PC-9 (cell line): ENCODE data around the gene COL21A1. TPM values are rescaled to one million over a fixed set of nuclear protein-coding genes. Genes with fewer than 3 reads are reported as not detected.

Source experiments
- BruUV-seq: library from RNA; stranded (reverse); fragments of 400-500 nt; replicated peaks from 2 replicates; lab custom pipeline; 2021; lab: Mats Ljungman, UMichigan
- CTCF ChIA-PET: fragments of 300-600 bp; sonication (Branson Sonifier 250); formaldehyde crosslinking; loops from one replicate; lab custom pipeline; 2022; ENCODE audit warnings: antibody characterized with exemption; lab: Charles Lee
- POLR2A ChIA-PET: fragments of 300-600 bp; sonication (Branson Sonifier 250); formaldehyde crosslinking; loops from one replicate; lab custom pipeline; 2022; ENCODE audit warnings: antibody characterized with exemption; ENCODE audit not compliant: unreplicated experiment; lab: Charles Lee
- DNase-seq, 2 experiments: peaks; one replicate each; pipeline versions ENCODE4 v3.0.0 to v3.0.0-alpha.2; 2015 to 2022; ENCODE audit warnings: mixed read lengths in 1 of 2
- H2AFZ ChIP-seq: fragments of 200-600 bp; sonication (generic); 2 replicates; pipeline ENCODE4 v1.8.1; 2017; ENCODE audit warnings: antibody characterized with exemption
- H3F3A ChIP-seq: fragments of 200-600 bp; sonication (generic); 2 replicates; pipeline ENCODE4 v1.8.1; 2017; ENCODE audit warnings: antibody characterized with exemption, mild to moderate bottlenecking, low read depth; ENCODE audit not compliant: insufficient read depth
- H3K27ac ChIP-seq: fragments of 200-600 bp; sonication (generic); 2 replicates; pipeline ENCODE4 v1.6.1; 2016; ENCODE audit warnings: mixed run types
- H3K27me3 ChIP-seq: fragments of 200-600 bp; sonication (generic); 2 replicates; pipeline ENCODE4 v1.6.1; 2016; ENCODE audit warnings: low read depth, mixed run types; ENCODE audit not compliant: insufficient read depth
- H3K36me3 ChIP-seq: fragments of 200-600 bp; sonication (generic); 2 replicates; pipeline ENCODE4 v1.6.1; 2016; ENCODE audit warnings: low read depth, mixed run types
- H3K4me1 ChIP-seq: fragments of 200-600 bp; sonication (generic); replicated peaks from 2 replicates; pipeline ENCODE4 v1.6.1; 2016; ENCODE audit warnings: mixed run types; ENCODE audit not compliant: insufficient read depth
- H3K4me2 ChIP-seq: fragments of 200-600 bp; sonication (generic); 2 replicates; pipeline ENCODE4 v1.6.1; 2017; ENCODE audit warnings: mixed run types
- H3K4me3 ChIP-seq: fragments of 200-600 bp; sonication (generic); 2 replicates; pipeline ENCODE4 v1.6.1; 2016; ENCODE audit warnings: mixed run types
- H3K79me2 ChIP-seq: fragments of 200-600 bp; sonication (generic); 2 replicates; pipeline ENCODE4 v1.6.1; 2017; ENCODE audit warnings: low read depth, mixed run types
- H3K9me2 ChIP-seq: fragments of 200-600 bp; sonication (generic); 2 replicates; pipeline ENCODE4 v1.8.1; 2017; ENCODE audit warnings: mild to moderate bottlenecking; ENCODE audit not compliant: insufficient read depth
- H3K9me3 ChIP-seq: fragments of 200-600 bp; sonication (generic); 2 replicates; pipeline ENCODE4 v1.8.1; 2016; ENCODE audit warnings: low read depth; ENCODE audit not compliant: insufficient read depth
- H4K20me1 ChIP-seq: fragments of 200-600 bp; sonication (generic); 2 replicates; pipeline ENCODE4 v1.8.1; 2017; ENCODE audit not compliant: insufficient read depth
- EZH2 ChIP-seq: fragments of 200-600 bp; sonication (generic); IDR thresholded peaks from 2 replicates; pipeline ENCODE4 v1.8.0; 2017; ENCODE audit warnings: antibody characterized with exemption, low read depth
- intact Hi-C: fragments of 100-400 bp; cut with micrococcal nuclease; formaldehyde crosslinking; loops from one replicate; pipeline ENCODE4 v1.10.0; 2022; ENCODE audit not compliant: unreplicated experiment
- total RNA-seq: library from RNA; stranded (reverse); gene quantifications from 2 replicates; pipeline ENCODE4 v1.2.3, GENCODE V29; 2021
- TF ChIP-seq, protein P1 (sequence below): fragments of 200-600 bp; sonication (generic); conservative IDR thresholded peaks from 2 replicates; pipeline ENCODE4 v1.6.1; 2017; ENCODE audit warnings: mixed run types, antibody characterized with exemption, mild to moderate bottlenecking, moderate library complexity

The COL21A1 gene
- total RNA-seq, 1 experiment from 2014 or later: not detected

- no peaks in the 10 kb centered on the region for H3K79me2 ChIP-seq
- H3K4me2 ChIP-seq: no peak overlapping the region
- CTCF ChIA-PET: no interaction called here
Measured at GRCh38 chr6:56156643-56157042, 90.7 kb downstream of the COL21A1 start.

DNA sequence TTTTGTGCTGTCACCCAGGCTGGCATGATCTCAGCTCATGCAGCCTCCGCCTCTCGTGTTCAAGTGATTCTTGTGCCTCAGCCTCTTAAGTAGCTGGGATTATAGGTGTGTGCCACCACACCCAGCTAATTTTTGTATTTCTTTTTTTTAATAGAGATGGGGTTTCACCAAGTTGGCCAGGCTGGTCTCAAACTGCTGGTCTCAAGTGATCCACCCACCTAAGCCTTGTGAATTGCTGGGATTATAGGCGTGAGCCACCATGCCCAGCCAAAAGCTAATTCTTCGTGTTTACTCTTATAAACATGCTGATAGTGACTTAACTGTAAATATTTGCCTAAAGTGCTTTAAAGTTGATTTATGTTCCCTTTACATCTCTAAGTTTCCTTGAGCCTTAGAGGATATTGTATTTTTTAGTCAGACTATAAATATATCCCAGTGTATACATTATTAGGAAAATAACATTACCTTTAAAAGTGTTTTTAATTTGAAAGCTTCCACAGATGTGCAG, 91.7 kb downstream of the COL21A1 start:
- CTCF ChIA-PET: no interaction called here
- H2AFZ ChIP-seq: no peak overlapping the region
- BruUV-seq: no TSS peak

More at GRCh38 chr6:56156643-56157042, 90.7 kb downstream of the COL21A1 start:
- POLR2A ChIA-PET: no interaction called here
- intact Hi-C loops: no loop called here
- Histone ChIP-seq H3K4me1 (no peaks in the 10 kb centered on the region), H3K9me3 (no peaks in the 10 kb centered on the region), H2AFZ (no peak overlapping the region), H3K36me3 (no peaks in the 10 kb centered on the region), H3K27me3 (no peaks in the 10 kb centered on the region), H3K4me3 (no peak overlapping the region), H4K20me1 (no peaks in the 10 kb centered on the region), H3K27ac (no peak overlapping the region), H3F3A (no peaks in the 10 kb centered on the region), H3K9me2 (no peaks in the 10 kb centered on the region)
- BruUV-seq: no TSS peak
- DNase-seq: peak in 1 of 2 experiments; percentile 0
- TF ChIP-seq EZH2: no peak
- TF ChIP-seq, protein P1, sequence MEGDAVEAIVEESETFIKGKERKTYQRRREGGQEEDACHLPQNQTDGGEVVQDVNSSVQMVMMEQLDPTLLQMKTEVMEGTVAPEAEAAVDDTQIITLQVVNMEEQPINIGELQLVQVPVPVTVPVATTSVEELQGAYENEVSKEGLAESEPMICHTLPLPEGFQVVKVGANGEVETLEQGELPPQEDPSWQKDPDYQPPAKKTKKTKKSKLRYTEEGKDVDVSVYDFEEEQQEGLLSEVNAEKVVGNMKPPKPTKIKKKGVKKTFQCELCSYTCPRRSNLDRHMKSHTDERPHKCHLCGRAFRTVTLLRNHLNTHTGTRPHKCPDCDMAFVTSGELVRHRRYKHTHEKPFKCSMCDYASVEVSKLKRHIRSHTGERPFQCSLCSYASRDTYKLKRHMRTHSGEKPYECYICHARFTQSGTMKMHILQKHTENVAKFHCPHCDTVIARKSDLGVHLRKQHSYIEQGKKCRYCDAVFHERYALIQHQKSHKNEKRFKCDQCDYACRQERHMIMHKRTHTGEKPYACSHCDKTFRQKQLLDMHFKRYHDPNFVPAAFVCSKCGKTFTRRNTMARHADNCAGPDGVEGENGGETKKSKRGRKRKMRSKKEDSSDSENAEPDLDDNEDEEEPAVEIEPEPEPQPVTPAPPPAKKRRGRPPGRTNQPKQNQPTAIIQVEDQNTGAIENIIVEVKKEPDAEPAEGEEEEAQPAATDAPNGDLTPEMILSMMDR: no peak

GRCh38 chr6:56154076-56154475, 93.3 kb downstream of the COL21A1 start:
- Histone ChIP-seq H3K9me3 (no peaks in the 10 kb centered on the region), H3K4me3 (no peak overlapping the region), H4K20me1 (no peaks in the 10 kb centered on the region), H3K4me2 (no peak overlapping the region), H3K4me1 (no peaks in the 10 kb centered on the region), H3K9me2 (no peaks in the 10 kb centered on the region), H3F3A (no peaks in the 10 kb centered on the region), H3K36me3 (no peaks in the 10 kb centered on the region), H3K79me2 (no peaks in the 10 kb centered on the region), H2AFZ (no peak overlapping the region), H3K27me3 (no peaks in the 10 kb centered on the region), H3K27ac (no peak overlapping the region)
- intact Hi-C loops: no loop called here
- ChIA-PET CTCF (no interaction called here), POLR2A (no interaction called here)
- no peak for TF ChIP-seq EZH2
- TF ChIP-seq, protein P1: no peak
- BruUV-seq: no TSS peak
- DNase-seq: no peak

More for the DNA sequence above, 91.7 kb downstream of the COL21A1 start:
- POLR2A ChIA-PET: no interaction called here
- Histone ChIP-seq H3K27ac (no peak overlapping the region), H3F3A (no peaks in the 10 kb centered on the region), H3K36me3 (no peaks in the 10 kb centered on the region), H4K20me1 (no peaks in the 10 kb centered on the region), H3K4me2 (no peak overlapping the region), H3K27me3 (no peaks in the 10 kb centered on the region), H3K79me2 (no peaks in the 10 kb centered on the region), H3K4me1 (no peaks in the 10 kb centered on the region), H3K9me3 (no peaks in the 10 kb centered on the region), H3K4me3 (no peak overlapping the region), H3K9me2 (no peaks in the 10 kb centered on the region)
- no peak for DNase-seq
- intact Hi-C loops: no loop called here
- TF ChIP-seq EZH2: no peak
- TF ChIP-seq, protein P1: no peak
